IPS DF 6.9 (cell line): ENCODE data around the gene F12.

Source experiments
- DNase-seq: peaks from one replicate; pipeline ENCODE4 v3.0.0-alpha.2; 2013; ENCODE audit warnings: low read depth, low spot score
- H3K27ac ChIP-seq: one replicate; pipeline ENCODE4 v1.5.1; 2013; ENCODE audit warnings: low read length, control low read depth
- H3K27me3 ChIP-seq: 2 replicates; pipeline ENCODE4 v1.6.1; 2013; ENCODE audit warnings: mild to moderate bottlenecking, low read length; ENCODE audit not compliant: control insufficient read depth, insufficient read depth
- H3K36me3 ChIP-seq: 2 replicates; pipeline ENCODE4 v1.6.1; 2013; ENCODE audit warnings: low read length; ENCODE audit not compliant: control insufficient read depth, insufficient read depth
- H3K4me1 ChIP-seq: 2 replicates; pipeline ENCODE4 v1.6.1; 2013; ENCODE audit warnings: low read length; ENCODE audit not compliant: control insufficient read depth, insufficient read depth
- H3K4me3 ChIP-seq: 2 replicates; pipeline ENCODE4 v1.5.1; 2013; ENCODE audit warnings: mild to moderate bottlenecking, low read length
- H3K9me3 ChIP-seq: 2 replicates; pipeline ENCODE4 v1.6.1; 2013; ENCODE audit warnings: low read length, inconsistent platforms; ENCODE audit not compliant: control insufficient read depth, insufficient read depth
- WGBS: extraction: QIAGEN DNeasy Blood & Tissue Kit; methylation state at CpG from one replicate; pipeline ENCODE4 v1.1.7; 2013; ENCODE audit warnings: mixed read lengths, missing lambda C conversion rate; ENCODE audit not compliant: insufficient read length, insufficient coverage; 5-methylcytosine and 5-hydroxymethylcytosine counted together

The F12 gene

DNA sequence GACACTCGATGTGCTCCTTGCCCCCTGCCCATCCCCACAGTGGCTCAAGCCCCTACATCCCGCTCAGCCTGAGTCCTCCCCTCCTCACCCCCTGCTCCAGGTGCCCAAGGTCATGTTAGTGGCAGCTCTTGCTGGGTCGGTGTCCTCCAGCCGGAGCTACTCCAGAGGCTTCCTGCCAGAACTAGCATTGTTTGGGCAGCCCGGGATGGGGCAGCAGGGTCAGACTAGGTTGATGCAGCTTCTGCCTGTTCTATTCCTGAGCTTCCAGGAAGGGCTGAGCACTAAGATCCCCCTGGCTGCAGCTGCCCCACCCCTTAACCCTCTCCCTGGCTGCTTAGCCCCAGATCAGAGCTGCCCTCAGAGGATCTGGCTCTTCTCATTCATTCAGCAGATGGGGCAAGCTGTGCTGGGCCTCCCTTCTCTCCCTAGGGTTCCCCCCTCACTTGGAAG is 51.0 kb downstream of the F12 start:
- H3K27ac ChIP-seq: no peak overlapping the region
- no peak overlapping the region for H3K4me3 ChIP-seq
- H3K4me1 ChIP-seq: peaks cover 3% of the 10 kb centered on the region; the same call in 1 of the 2 replicates
- H3K36me3 ChIP-seq: no peaks in the 10 kb centered on the region
- DNase-seq: no peak
- no peaks in the 10 kb centered on the region for H3K27me3 ChIP-seq
- no CpG with 5 or more reads among the region's 5 CpGs for WGBS
- H3K9me3 ChIP-seq: no peaks in the 10 kb centered on the region

DNA sequence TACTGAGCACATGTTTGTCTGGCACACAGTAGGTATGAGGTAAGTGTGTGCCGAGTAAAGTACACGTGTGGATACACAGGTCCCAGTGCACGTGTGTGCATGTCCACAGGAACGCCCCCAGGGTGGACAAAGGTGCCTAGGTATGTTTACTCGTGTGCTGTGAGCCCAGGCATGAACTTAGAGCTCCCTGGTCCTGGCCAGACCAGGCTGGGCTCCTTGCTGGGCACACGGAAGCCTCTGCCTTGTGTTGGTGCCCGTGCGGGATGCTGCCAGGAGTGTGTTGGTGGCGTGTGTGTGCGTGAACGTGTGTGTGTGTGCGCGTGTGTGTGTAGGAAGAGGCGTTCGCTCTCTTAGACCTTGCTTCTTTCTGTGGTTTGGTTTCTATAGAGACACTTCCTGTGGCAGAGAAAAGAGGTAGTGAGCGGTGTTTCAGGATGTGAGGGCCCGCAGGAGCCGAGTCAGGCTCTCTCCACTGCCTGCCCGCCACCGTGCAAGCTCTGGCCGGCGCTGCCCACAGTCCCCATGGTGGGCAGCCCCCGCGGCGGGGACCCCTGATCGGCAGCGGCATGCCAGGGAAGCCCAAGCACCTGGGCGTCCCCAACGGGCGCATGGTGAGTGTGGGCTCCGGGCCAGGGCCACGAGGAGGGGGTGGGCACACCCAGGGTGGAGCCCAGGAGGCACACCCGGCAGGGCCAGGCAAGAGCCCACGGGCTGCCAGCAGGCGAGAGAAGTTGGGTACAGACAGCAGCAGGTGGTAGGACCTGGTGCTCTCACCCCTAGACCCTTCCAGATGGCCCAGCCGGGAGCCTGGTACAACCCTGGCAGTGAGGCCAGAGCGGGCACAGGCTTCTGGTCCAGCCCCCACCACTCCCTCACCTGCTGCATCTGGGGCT is 51.7 kb downstream of the F12 start, which contains the start of gene RGS14:
TSS of gene RGS14 (plus strand) at position 466 of the 893 bp plus-strand sequence. CDS start at position 567, 101 bp downstream.
- Histone ChIP-seq H3K27ac (no peak within 1 kb of the TSS), H3K4me3 (no peak within 1 kb of the TSS), H3K36me3 (no peaks in the 10 kb centered on the region), H3K4me1 (peaks cover 3% of the 10 kb centered on the region; the same call in 1 of the 2 replicates), H3K9me3 (no peaks in the 10 kb centered on the region), H3K27me3 (no peaks in the 10 kb centered on the region)
- WGBS: 100% methylated on average over 5 of the region's 37 CpGs
- no peak for DNase-seq

DNA sequence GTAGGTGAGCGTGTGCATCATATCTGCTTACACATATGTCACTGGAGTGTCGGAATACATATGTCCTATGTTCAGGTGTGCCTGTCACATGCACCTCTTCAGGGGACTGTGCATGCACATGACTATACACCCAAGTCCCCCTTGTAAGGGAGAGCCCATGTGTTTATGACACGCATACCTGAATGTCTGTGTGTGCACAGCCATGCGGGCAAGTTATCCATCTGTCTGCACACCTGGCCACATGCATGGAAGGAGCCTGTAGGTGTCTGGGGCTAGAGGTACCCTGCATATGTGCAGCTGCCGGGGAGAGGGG is 52.3 kb downstream of the F12 start:
- no peak overlapping the region for H3K4me3 ChIP-seq
- no peak overlapping the region for H3K27ac ChIP-seq
- no peaks in the 10 kb centered on the region for H3K9me3 ChIP-seq
- no peak for DNase-seq
- 0 out of 2 replicates have a peak, but pooled peaks cover under 1% of the 10 kb centered on the region for H3K4me1 ChIP-seq
- H3K27me3 ChIP-seq: no peaks in the 10 kb centered on the region
- WGBS: no CpG with 5 or more reads among the region's 5 CpGs
- H3K36me3 ChIP-seq: no peaks in the 10 kb centered on the region

DNA sequence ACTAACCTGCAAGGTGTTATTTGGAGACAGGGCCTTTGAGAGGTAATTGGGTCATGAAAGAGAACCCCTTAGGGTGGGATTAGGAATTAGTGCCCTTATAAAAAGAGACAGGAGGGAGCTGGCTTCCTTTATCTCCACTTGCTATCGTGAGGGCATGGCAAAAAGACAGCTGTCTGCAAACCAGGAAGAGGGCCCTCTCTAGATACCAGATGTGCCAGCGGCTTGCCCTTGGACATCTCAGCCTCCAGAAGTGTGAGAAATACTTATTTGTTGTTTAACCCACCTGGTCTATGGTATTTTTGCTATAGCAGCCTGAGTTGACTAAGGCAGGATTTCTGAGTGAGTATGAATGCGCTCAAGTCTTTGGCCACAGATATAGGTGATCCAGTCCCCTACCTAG is 52.6 kb downstream of the F12 start:
- Histone ChIP-seq H3K27ac (no peak overlapping the region), H3K4me3 (no peak overlapping the region), H3K9me3 (no peaks in the 10 kb centered on the region), H3K36me3 (no peaks in the 10 kb centered on the region), H3K27me3 (no peaks in the 10 kb centered on the region), H3K4me1 (no peaks in the 10 kb centered on the region)
- DNase-seq: no peak
- WGBS: no CpG with 5 or more reads among the region's 3 CpGs

DNA sequence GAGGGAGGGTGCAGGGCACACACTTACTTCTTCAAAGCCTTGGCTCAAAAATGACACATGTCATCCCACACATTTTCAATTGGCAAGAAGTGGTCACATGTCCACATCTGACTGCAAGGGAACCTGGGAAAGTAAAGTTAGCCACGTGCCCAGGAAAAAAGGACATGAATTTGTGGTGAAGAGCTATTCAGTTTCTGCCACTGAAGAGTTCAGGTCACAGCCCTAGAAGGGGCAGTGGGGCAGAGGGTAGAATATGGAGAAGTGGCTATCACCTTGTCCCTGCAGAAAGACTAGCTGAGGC is 53.5 kb downstream of the F12 start:
- no CpG with 5 or more reads among the region's 1 CpG for WGBS
- Histone ChIP-seq H3K27me3 (no peaks in the 10 kb centered on the region), H3K27ac (no peak overlapping the region), H3K4me1 (no peaks in the 10 kb centered on the region), H3K9me3 (no peaks in the 10 kb centered on the region), H3K36me3 (no peaks in the 10 kb centered on the region), H3K4me3 (no peak overlapping the region)
- DNase-seq: no peak

DNA sequence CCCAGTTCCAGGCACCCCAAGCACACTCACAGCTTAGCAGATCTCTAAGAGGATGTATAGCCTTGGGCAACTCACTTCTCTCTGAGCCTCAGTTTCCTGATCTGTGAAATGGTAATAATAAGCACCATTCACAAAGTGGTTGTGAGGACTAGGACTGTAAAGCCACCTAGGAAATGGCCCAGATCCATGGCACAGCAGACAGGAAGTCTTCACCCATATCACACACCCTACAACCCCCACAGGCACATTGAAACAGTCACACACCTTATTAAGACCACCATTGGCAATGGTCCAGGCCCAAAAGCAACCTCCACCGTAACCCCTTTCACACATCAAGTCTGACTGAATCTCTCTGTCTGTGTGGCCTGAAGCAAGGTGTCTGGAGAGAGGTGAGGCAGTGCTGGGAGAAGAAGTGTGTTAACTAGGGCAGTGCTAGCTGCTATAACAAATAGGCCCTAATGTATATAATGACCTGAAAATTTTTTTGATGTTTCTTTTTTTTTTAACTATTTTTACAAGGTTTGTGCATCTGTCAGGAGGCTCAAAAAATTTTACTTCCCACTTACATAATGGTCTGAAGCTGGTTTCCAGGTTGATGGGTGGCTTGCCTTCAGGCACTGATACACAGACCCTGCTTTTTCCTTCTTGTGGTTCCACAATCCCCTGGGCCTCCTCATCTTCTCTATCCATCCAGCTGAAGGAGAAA is 54.0 kb downstream of the F12 start:
- Histone ChIP-seq H3K36me3 (no peaks in the 10 kb centered on the region), H3K27ac (no peak overlapping the region), H3K4me1 (no peaks in the 10 kb centered on the region), H3K9me3 (no peaks in the 10 kb centered on the region), H3K27me3 (no peaks in the 10 kb centered on the region), H3K4me3 (no peak overlapping the region)
- DNase-seq: no peak
- WGBS: no CpG with 5 or more reads among the region's 1 CpG

DNA sequence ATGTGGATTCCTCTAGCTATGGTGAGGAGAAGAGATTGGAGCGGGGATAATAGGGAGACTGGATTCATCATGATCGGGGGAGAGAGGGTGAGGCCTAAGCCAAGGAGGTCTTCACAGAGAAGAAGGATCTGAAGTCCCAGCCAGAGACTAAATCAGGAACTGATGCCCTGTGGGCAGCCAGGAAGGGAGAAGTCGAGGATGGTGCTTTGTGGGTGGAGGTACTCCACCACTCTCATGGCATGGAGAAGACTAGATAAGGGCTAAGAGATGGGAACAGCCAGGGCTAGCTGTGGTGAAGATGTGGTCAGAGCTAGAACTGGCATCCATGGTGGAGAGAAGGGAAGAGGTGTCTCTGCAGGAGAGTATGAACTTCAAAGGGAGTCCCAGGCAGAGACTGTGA is 54.7 kb downstream of the F12 start:
- Histone ChIP-seq H3K27ac (no peak overlapping the region), H3K9me3 (no peaks in the 10 kb centered on the region), H3K4me3 (no peak overlapping the region), H3K27me3 (no peaks in the 10 kb centered on the region), H3K36me3 (no peaks in the 10 kb centered on the region; the same call in 1 of the 2 replicates), H3K4me1 (peaks cover 2% of the 10 kb centered on the region; the same call in 1 of the 2 replicates)
- no CpG with 5 or more reads among the region's 3 CpGs for WGBS
- no peak for DNase-seq

DNA sequence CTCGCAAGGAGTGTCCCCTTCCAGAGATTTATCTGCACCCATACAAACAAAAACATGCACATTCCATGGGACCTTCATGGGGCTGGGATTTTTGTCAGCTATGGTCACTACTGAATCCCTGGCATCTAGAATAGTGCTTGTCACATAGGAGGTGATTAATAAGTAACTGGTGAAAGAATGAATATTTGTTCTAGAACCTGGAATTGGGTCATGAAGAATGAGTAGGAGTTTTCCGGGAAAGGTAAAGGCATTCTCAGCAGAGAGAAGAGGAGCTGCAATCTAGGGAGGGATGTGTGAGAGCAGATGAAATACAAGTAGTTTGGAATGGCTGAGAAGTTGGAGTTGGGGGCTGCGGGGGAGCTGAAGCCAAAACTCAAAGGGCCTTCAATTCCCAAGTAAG is 55.1 kb downstream of the F12 start:
- no peaks in the 10 kb centered on the region for H3K9me3 ChIP-seq
- no peak for DNase-seq
- H3K36me3 ChIP-seq: no peaks in the 10 kb centered on the region; the same call in 1 of the 2 replicates
- no peaks in the 10 kb centered on the region for H3K27me3 ChIP-seq
- no CpG with 5 or more reads among the region's 3 CpGs for WGBS
- no peak overlapping the region for H3K4me3 ChIP-seq
- H3K27ac ChIP-seq: no peak overlapping the region
- peaks cover 2% of the 10 kb centered on the region; the same call in 1 of the 2 replicates for H3K4me1 ChIP-seq

DNA sequence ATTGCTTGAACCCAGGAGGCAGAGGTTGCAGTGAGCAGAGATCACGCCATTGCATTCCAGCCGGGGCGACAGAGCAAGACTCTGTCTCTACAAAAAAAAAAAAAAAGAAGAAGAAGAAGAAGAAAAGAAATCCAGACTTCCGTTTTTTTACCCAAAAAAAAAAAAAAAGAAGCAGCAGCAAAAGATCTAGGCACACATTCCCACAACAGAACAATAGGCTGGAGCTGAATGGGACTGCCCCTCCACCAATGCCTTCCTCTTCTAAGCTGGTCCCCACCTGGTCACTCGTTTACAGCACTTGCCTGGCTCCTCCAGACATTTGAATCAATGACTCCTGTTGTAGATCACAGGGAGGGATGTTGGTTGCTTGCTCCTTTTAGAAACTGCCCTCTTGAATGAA is 56.3 kb downstream of the F12 start:
- no CpG with 5 or more reads among the region's 5 CpGs for WGBS

More for the DNA sequence above, 56.3 kb downstream of the F12 start:
- no peaks in the 10 kb centered on the region for H3K27me3 ChIP-seq
- no peak for DNase-seq
- no peaks in the 10 kb centered on the region for H3K9me3 ChIP-seq
- no peak overlapping the region for H3K4me3 ChIP-seq
- H3K36me3 ChIP-seq: no peaks in the 10 kb centered on the region; the same call in 1 of the 2 replicates
- peaks cover 2% of the 10 kb centered on the region; the same call in 1 of the 2 replicates for H3K4me1 ChIP-seq
- H3K27ac ChIP-seq: no peak overlapping the region
